Astrocyte of the cerebellum (primary cell): ENCODE measurements around the gene TLE4.
A peak's percentile ranks its signal among the peaks of the same experiment; 100 is the strongest.

ENCODE experiments used
- DNase-seq: peaks from one replicate; pipeline ENCODE4 v3.0.0-alpha.2; 2011; ENCODE audit warnings: low read depth
- H3K4me3 ChIP-seq: 2 replicates; pipeline ENCODE4 v1.5.1; 2011; ENCODE audit warnings: mild to moderate bottlenecking, low read depth, low read length, moderate library complexity
- in situ Hi-C: cut with HindIII; loops from 2 replicates; pipeline ENCODE4 v1.10.0; 2017; ENCODE audit warnings: low sequenced_read_pairs
- TF ChIP-seq, protein P1 (sequence below): IDR thresholded peaks from 2 replicates; pipeline ENCODE4 v1.5.1; 2012; ENCODE audit warnings: low read length, low read depth, moderate library complexity, mild to moderate bottlenecking; ENCODE audit errors: missing control alignments

Gene TLE4

DNA sequence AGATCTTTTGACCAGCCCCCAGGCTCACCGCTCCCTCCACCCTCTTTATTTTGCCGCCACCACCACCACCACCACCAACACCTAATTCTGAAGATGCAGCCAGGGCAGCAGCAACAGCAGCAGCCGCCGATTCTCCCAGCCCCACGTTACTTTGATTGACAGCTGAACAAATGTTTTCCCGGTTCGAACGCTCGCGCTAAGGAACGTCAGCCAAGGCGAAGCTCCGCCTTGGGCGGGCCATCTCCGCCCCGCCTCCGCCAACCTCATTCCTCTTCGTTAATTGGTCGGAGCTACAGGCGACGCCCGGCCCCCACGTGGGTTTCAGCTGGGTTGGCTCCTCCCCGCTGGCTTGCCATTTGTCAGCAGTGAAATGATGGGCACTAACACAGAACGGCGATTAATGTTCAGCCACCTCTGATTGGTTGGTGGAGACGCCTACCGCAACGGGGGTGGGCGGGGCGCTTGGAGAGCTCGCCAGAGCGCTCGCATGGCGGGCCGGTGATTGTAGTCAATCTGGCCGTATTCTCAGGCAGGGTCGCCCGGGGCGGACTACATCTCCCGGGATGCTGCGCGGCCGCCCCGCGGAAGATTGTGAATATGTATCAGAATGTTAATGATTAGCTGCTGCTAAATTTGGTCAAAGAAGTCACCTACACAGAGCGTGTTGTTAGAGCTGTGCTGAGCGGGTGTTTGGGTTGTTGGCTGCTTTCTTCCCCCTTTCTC, at the start of gene TLE4:
Gene TLE4 (plus strand): TSS at position 657 of the 723 bp plus-strand sequence. CDS start 826 bp downstream, outside the sequence.
- peak; percentile 100 for DNase-seq
- in situ Hi-C loops: no loop called here
- H3K4me3 ChIP-seq: peak within 1 kb of the TSS; percentile 77
- TF ChIP-seq, protein P1, sequence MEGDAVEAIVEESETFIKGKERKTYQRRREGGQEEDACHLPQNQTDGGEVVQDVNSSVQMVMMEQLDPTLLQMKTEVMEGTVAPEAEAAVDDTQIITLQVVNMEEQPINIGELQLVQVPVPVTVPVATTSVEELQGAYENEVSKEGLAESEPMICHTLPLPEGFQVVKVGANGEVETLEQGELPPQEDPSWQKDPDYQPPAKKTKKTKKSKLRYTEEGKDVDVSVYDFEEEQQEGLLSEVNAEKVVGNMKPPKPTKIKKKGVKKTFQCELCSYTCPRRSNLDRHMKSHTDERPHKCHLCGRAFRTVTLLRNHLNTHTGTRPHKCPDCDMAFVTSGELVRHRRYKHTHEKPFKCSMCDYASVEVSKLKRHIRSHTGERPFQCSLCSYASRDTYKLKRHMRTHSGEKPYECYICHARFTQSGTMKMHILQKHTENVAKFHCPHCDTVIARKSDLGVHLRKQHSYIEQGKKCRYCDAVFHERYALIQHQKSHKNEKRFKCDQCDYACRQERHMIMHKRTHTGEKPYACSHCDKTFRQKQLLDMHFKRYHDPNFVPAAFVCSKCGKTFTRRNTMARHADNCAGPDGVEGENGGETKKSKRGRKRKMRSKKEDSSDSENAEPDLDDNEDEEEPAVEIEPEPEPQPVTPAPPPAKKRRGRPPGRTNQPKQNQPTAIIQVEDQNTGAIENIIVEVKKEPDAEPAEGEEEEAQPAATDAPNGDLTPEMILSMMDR: no peak

DNA sequence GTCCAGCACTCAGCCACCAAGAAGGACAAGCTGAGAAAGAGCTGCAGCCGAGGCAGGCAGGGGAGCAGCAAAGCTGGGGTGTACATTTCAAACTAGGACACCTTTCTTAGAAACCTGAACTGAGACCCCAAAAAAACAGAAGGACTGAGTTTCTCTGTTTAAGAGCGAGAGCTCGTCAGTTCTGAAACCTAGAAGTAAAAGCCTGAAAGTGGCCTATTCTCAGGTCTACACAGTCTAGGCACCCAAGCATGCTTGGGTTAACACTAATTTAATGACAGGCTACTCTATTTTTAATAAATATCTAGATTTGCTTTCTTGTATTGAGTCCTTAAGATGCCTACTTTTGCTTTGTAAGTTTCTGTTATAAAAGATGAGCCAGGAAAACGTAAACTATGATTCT, 49.0 kb upstream of the TLE4 start:
- TF ChIP-seq, protein P1: no peak
- in situ Hi-C loops: no loop called here
- DNase-seq: no peak

DNA sequence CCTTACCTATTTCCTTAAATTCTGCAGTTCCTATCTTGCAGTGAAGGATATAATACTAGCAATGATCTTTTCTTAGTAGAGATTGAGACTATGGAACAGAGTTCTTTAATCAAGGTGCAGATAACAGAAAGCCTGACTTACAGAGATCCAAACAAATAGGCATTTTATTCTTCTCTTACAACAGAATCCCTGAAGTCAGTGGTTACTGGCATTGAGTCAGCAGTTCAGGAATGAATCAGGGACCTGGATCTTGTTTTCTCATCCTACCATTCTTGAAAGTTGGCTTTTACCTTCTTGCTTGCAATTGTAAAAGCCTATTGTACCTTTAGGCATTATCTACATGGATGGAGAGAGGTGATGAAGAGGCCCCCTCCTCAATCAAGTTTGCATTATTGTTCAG, 47.5 kb upstream of the TLE4 start:
- in situ Hi-C loops: no loop called here
- DNase-seq: peak; percentile 35
- no peak overlapping the region for H3K4me3 ChIP-seq
- TF ChIP-seq, protein P1: no peak

More for the DNA sequence above, 49.0 kb upstream of the TLE4 start:
- H3K4me3 ChIP-seq: no peak overlapping the region

DNA sequence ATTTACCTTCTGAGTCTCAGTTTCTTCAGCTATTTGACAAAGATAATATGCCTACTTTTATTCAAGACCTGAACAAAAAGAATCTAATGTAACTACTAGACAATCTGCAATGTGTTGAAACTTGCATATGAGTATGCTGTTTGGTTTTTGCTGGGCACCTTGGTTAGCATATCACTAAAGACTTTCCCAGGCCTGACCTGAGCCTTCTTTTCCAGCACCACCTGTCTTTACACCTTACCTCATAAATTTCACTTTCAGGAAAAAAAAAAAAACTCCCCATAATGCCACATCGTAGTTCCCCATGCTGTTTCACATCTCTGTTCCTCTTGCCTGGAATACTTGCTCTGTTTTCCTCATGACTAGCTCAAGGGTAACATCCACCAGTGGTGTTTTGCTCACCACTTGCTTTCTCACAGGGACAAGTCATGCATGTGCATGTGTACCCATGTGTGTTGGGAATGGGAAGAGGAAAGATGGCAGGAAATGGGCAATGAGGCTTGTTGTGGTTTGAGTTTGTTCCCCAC, 45.6 kb upstream of the TLE4 start:
- DNase-seq: no peak
- no peak overlapping the region for H3K4me3 ChIP-seq
- in situ Hi-C loops: loop anchor here (25.0 kb wide), 1 partner anchor 239 kb away; no protein-coding TSS in a partner anchor
- TF ChIP-seq, protein P1: no peak

DNA sequence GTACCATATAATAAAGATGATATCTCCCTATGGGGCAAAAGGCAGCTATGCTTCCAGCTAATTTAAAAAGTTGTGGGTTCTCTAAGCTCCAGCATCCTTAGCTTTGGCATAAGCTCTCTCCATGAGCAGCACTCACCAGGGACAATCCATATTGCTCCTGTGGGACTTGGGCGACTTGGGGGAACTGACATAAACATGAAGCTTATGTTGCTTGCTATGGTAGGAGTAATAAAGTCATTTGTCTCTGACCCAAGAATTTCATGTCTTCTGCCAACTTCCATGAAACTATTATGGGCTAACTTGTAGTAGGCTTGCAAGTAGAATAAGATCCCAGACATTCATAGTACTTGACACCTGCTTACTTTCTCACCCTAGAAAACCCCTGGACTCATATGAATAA, 36.2 kb upstream of the TLE4 start:
- TF ChIP-seq, protein P1: no peak
- DNase-seq: no peak
- in situ Hi-C loops: loop anchor here (25.0 kb wide), 1 partner anchor 248 kb away; no protein-coding TSS in a partner anchor
- H3K4me3 ChIP-seq: no peak overlapping the region

DNA sequence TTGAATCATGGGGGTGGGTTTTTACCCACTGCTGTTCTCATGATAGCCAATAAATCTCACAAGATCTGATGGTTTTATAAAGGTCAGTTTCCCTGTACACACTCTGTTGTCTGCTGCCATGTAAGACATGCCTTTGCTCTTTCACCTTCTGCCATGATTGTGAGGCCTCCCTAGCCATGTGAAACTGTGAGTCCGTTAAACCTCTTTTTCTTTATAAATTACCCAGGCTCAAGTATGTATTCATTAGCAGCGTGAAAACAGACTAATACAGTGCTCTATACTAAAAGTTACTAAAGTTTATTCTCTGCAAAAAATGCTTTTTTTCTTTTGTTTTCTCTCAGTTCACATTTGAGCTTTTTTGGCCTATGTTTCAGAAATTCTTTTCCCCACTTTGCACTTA, 33.9 kb upstream of the TLE4 start:
- H3K4me3 ChIP-seq: no peak overlapping the region
- no peak for DNase-seq
- TF ChIP-seq, protein P1: no peak
- in situ Hi-C loops: loop anchor here (25.0 kb wide), 1 partner anchor 251 kb away; no protein-coding TSS in a partner anchor
